T-helper 1 cell treated with Interleukin-12 subunit alpha and Interleukin-12 subunit beta and Interleukin-4 antibody, amounts not matched to agents 30 ng/mL and 1 ng/mL, for 36 hours (primary cell): Measurements from ENCODE around the gene ATP1A2. TPM values are rescaled to one million over a fixed set of nuclear protein-coding genes. Genes with fewer than 3 reads are reported as not detected.
"Not testable (repeated sequence)": the region's sequence is repeated elsewhere in the genome, so short reads cannot be mapped to it uniquely, and the experiment has no call there.

Experiments
- intact Hi-C: fragments of 100-400 bp; cut with micrococcal nuclease; formaldehyde crosslinking; loops from one replicate; pipeline ENCODE4 v1.15.1; 2024
- total RNA-seq: library from RNA; stranded (reverse); gene quantifications from 2 replicates; pipeline ENCODE4 v1.2.3, GENCODE V29; 2022

Gene ATP1A2
- total RNA-seq, 1 donor from 2014 or later: not detected

DNA sequence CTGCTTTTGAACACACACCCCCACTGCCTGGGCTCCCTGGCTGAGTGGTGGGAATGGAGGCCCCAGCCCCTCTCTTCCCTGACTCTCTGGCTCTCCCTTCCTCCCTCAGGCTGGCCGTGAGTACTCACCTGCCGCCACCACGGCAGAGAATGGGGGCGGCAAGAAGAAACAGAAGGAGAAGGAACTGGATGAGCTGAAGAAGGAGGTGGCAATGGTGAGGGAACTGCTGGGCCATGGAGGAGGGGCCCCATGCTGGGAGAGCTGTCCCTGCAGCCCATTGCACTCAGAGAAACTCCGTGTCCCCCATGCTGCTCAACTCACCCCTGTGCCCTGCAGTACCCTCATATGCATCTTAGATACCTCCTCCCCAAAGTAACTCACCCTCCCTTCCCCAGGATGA lies 5.2 kb downstream of the ATP1A2 start:
- intact Hi-C loops: no loop called here

DNA sequence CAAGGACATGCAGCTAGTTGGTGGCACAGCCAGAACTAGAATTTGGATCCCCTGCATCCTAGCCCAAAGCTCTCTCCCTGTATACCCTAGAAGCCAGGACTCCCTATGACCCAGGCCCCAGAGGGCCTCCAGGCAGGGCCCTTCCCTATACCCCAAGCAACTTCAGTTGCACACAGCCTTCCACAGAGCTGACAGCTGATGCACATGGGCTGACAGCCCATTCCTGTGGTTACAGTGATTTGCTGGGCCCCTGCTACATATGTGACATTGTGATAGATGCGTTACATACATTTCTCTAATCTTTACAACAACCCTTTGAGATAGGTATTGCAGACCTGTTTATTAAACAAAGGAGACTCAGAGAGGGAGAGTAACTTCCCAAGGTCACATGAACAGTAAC lies 5.8 kb downstream of the ATP1A2 start:
- intact Hi-C loops: no loop called here

DNA sequence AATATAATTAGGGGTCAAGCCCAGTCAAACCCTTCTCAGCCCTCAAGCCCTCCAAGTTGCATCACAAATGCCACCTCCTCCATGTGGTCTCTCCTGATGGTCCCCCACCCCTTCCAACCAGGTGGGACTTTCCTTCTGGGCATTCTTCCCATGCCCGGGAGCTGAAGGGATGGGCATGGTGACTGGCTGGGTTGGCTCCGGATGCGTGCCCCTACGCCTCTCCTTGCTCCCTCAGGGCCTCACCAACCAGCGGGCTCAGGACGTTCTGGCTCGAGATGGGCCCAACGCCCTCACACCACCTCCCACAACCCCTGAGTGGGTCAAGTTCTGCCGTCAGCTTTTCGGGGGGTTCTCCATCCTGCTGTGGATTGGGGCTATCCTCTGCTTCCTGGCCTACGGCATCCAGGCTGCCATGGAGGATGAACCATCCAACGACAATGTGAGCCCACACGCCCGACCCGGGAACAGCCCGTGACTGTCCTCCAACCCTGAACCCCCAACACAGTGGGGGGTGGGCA lies 7.5 kb downstream of the ATP1A2 start:
- intact Hi-C loops: no loop called here

DNA sequence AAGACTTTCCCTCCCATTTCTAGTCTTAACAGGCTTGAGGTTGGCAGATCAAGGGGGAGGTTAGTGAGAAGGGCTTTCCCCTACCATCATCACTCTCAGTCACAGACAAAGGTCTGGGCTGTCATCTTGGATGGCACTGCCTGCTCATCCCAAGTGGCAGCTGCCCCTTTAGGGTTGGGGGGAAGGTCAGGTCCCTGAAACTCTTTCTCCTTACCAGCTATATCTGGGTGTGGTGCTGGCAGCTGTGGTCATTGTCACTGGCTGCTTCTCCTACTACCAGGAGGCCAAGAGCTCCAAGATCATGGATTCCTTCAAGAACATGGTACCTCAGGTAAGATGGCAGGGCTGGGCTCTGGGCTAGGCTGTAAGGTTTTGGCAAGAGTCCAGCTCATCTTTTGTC lies 8.2 kb downstream of the ATP1A2 start:
- intact Hi-C loops: no loop called here

DNA sequence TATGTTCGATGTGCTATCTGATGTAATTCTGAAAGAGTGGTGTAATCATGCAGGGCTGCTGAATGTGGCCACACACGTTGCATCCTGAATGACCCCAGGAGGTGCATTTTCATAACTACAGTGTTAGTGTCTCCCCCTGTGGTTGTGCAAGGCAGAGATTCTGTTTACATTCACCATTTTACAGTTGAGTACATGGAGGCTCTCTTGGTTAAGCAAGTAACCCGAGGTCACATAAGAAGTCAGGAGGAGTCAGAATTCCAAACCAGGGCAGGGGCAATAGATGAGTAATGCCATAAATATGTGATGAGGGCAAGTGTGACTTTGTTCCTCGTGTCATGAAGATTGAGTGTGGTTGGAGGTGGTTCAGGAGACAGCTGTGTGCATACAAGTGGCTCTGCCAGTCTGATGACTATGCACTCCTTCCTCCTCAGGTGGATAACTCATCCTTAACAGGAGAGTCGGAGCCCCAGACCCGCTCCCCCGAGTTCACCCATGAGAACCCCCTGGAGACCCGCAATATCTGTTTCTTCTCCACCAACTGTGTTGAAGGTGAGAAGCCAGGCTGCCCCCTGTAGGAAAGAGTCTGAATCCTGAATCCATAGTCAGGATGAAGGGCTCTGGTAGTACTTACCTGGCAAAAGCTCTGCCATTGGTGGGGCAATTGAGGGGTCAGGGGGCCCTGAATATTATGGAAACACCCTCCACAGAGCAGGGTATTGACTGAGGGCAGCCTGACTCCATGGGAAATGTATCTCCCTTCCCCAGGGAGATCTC lies 9.3 kb downstream of the ATP1A2 start:
- intact Hi-C loops: no loop called here

DNA sequence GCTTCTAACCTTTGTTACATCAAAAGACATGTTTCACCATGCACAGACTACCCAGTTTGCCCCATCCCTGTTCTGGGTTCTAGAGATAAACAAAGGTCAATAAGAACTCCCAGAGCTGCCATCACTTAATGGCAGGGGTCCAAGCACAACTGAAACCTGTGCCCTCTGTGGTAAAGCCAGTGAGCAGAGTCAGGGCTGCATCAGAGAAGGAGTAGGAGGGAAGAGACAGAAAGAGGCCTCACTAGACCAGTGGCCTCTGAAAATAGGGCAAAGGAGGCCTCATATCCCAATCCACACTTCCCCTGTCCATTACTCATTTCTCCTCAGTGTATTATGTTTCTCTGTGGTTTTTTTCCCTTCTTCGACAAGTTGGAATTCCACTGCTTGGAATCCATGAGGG lies 10.2 kb downstream of the ATP1A2 start:
- intact Hi-C loops: no loop called here

DNA sequence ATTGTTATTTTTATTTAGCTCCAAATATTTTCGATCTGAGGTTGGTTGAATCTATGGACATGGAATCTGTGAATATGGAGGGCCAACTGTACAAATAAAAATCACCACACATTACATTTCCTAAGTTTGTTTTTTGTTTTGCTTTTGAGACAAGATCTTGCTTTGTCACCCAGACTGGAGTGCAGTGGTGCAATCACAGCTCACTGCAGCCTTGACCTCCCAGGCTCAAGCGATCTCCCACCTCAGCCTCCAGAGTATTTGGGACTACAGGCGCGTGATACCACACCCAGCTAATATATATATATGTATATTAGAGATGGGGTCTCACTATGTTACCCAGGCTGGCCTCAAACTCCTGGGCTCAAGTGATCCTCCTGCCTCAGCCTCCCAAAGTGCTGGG lies 10.8 kb downstream of the ATP1A2 start:
- intact Hi-C loops: not testable (repeated sequence)

DNA sequence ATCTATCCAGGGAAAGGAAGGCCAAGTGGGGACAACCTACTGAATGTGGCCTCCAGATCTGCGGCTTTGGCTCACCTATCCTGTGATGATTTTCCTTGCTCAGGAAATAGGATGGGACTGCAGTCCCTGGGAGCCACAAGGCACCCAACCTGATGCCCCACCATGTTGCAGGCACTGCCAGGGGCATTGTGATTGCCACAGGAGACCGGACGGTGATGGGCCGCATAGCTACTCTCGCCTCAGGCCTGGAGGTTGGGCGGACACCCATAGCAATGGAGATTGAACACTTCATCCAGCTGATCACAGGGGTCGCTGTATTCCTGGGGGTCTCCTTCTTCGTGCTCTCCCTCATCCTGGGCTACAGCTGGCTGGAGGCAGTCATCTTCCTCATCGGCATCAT lies 11.8 kb downstream of the ATP1A2 start:
- intact Hi-C loops: no loop called here

DNA sequence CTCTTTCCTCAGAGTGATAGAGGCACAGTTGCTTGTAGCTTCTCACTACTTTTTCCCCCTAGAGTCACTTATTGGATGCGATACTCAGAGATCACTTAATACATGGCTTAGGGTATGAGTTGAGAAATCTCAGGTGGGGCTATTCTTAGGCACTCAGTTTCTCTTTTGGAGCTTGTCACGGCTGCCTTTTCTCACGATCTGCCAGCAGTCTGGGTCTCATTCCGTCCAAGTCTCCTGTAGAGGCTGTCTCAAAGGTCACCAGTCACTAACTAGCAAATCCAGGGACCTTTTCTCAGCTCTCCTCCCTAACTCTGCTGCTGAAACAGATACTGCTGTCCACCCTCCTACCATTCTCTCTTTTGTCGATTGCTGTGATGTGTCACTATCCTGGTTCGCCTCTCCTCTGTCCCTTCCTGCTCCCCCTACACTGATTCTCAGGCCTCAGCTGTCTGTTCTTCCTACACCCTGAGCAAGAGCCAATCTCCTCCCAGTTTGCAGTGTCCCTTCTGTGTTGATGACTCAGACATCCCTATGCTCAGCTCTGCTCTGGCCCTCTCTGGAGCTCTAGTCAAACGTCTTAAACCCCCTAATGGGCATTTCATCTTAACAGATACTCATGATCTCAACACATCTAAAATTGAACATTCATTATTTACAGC lies 12.4 kb downstream of the ATP1A2 start:
- intact Hi-C loops: no loop called here

DNA sequence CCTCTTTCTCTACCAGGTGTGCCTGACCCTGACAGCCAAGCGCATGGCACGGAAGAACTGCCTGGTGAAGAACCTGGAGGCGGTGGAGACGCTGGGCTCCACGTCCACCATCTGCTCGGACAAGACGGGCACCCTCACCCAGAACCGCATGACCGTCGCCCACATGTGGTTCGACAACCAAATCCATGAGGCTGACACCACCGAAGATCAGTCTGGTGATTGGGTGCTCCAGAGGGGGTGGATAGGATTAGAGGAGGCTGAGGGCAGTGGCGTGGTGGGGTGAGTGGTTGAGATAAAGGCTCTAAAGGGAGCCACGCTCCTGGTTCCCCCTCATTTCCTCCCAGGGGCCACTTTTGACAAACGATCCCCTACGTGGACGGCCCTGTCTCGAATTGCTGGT lies 13.1 kb downstream of the ATP1A2 start:
- intact Hi-C loops: no loop called here

DNA sequence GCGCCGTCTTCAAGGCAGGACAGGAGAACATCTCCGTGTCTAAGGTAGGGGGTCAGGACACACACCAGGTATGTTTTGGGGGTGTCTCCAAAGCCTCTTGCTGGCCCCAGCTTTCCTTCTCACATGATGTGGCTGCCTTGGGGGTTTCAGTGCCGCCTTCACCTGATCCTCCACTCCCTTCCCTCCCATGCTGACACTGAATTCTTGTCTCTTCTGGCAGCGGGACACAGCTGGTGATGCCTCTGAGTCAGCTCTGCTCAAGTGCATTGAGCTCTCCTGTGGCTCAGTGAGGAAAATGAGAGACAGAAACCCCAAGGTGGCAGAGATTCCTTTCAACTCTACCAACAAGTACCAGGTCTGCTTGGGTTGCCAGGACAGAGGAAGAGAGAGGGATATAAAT lies 13.5 kb downstream of the ATP1A2 start:
- intact Hi-C loops: no loop called here

DNA sequence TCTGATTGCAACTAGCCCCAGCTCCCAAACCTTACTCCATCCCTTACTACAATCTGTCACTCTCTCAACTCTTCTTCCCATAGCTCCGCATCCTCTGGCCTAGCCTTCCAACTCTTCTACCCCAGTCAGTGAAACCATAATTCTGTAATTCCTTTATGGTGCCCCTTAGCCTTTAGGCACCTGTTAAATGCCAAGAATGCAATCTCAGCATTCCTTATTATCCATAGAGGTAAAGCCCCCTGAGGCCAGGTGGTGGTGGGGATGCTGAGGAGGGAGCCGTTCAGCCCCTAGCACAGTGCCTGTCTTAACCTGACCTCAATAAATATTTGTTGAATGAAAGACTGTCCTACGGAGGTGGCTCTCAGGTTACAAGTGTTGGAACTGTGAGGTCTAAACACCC lies 14.0 kb downstream of the ATP1A2 start:
- intact Hi-C loops: no loop called here

DNA sequence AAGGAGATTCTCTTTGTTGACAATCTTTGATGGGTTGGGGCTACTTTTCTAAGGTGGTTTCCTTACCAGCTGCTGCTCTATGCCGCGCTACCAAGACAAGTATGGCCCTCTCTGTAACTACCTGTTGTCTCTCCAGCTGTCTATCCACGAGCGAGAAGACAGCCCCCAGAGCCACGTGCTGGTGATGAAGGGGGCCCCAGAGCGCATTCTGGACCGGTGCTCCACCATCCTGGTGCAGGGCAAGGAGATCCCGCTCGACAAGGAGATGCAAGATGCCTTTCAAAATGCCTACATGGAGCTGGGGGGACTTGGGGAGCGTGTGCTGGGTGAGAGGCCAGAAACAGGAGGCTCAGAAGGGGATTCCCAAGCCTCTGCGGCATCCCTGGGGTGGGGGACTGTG lies 14.4 kb downstream of the ATP1A2 start:
- intact Hi-C loops: no loop called here

DNA sequence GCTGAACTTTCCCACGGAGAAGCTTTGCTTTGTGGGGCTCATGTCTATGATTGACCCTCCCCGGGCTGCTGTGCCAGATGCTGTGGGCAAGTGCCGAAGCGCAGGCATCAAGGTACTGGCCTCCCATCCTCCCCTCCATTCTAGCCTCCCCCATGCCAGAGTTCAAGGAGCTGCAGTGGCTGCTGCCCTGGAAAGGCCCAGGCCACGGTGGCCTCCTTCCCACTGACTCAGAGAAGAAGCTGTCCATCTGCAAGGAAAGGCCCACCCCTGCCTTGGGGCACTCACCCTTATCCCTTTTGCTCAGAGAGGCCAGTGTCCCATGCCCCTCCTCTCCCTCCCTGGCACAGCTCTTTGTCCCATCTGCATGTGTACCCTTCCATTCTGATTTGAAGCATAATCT lies 14.9 kb downstream of the ATP1A2 start:
- intact Hi-C loops: no loop called here

DNA sequence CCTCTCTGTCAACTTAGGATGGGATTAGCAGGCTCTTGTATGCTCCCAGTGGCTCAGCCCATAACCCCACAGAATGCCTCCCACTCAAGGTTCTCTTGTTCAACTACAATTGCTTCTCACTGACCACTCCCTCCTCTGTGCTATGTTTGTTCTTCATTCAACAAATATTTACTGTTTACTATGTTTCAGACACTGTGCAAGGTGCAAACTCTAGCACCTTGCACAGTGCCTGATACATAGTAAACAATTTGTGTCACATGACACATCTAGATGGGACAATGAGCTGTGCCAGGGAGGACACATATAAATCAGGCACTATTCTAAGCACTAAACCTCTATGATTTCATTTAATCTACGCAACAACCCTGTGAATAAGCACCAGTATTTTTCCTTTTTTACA lies 15.4 kb downstream of the ATP1A2 start:
- intact Hi-C loops: no loop called here

DNA sequence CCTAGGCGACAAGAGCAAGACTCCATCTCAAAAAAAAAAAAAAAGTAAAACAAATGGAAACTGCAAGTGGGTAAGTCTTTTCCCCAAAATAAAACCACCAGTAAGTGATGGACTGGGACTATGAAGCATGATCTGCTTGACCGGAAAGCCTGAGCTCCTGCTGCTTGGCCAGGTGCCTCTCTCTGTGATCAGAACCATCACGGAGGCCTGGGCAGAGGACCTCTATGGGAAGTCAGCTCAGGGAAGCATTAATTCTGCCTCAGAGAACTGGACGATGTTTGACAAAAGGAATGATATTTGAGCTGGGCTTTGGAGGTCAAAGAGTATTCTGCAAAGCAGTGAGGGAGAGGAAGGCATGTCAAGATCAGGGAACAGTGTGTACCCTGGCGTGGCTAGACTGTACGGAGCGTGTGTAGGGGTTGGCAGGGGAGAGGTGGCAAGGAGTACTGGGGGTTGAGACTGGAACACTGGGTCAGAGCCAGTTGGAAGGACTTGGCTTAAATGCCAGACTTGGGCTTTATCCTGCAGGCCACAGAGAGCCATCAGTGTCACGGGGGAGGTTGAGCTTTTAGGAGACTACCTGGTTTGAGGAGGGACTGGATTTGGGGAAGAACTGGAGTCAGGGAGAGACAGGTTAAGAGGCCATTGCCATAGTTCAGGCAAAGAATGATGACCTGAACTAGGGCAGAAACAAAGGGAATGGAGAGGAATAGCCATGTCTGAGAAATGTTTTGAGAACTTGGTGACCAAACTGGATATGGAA lies 16.4 kb downstream of the ATP1A2 start:
- intact Hi-C loops: no loop called here

DNA sequence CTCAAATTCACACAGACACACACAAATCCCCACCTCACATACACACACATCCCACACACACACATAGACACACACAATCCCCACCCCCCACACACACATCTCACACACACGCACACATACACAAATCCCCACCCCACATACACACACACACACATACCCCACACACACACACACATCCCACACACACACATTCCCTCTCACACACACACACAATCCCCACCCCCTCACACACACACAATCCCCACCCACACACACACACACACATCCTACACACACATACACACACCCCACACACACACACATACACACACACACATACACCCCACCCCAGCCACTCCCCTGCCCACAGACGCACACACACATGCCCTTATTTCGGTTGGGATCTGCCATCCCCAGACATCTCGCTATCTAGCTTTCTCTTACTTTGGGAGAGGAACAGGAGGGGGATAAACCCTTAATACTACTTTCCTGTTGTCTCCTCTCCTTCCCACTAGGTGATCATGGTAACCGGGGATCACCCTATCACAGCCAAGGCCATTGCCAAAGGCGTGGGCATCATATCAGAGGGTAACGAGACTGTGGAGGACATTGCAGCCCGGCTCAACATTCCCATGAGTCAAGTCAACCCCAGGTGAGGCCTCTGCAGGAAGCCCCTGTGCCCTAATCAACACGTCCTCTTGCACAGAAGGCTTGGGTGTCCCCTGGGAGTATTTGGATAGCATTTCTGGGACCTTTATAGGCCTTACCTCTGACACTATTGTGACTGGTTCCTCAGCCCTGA lies 18.6 kb downstream of the ATP1A2 start:
- intact Hi-C loops: no loop called here

DNA sequence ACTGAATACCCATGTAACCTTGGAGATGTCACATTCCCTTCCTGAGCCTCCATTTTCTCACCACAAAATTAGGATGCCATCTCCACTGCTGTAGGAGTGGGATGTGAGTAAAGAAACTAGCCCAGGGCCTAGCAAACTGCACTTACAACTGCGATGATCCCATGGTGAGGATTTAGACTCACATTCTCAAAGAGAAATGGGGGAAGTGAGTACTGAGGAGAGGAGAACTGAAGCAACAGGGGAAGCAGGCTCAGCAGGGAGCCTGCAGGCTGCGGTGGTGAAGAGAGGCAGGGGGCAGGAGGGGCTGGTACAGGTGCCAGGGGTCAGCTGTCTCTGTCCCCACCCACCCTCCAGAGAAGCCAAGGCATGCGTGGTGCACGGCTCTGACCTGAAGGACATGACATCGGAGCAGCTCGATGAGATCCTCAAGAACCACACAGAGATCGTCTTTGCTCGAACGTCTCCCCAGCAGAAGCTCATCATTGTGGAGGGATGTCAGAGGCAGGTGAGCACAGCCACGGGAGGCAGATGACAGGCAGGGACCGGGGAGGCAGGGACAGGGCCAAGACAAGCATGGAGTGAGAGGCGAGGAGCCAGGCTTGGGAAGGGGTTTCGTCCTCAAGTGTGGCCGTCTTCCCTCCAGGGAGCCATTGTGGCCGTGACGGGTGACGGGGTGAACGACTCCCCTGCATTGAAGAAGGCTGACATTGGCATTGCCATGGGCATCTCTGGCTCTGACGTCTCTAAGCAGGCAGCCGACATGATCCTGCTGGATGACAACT lies 19.4 kb downstream of the ATP1A2 start:
- intact Hi-C loops: no loop called here

DNA sequence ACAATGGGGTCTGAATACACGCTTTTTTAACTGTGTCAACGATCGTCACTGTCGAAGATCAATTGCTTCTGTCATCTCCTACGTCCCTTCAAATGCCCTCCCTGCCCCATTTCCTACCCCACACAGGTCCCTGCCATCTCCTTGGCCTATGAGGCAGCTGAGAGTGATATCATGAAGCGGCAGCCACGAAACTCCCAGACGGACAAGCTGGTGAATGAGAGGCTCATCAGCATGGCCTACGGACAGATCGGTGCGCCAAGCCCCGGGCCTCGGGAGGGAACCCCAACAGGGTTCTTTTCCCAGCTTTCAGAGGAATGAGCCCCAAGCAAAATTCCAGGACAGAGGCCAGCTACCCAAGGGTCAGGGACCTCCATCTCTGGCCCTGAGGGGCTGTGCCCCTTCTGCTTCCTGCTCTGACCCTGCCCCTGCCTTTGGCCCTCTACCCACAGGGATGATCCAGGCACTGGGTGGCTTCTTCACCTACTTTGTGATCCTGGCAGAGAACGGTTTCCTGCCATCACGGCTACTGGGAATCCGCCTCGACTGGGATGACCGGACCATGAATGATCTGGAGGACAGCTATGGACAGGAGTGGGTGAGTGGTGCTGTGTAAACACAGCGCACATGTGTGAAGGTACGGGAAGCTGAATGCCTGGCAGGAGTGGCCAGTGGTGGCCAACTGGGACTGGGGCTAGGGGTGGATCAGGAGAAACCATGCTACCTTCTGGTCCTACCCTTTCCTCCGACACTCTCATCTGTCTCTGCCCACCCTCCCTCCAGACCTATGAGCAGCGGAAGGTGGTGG lies 20.8 kb downstream of the ATP1A2 start:
- intact Hi-C loops: no loop called here

DNA sequence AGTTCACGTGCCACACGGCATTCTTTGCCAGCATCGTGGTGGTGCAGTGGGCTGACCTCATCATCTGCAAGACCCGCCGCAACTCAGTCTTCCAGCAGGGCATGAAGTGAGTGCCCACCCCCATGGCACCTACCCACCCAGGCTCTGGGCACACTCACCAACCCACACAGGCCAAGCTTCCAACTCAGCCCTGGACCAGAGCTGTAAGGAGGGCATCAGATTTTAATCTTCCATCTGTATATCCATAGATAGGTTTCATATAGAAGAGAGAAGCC lies 21.3 kb downstream of the ATP1A2 start:
- intact Hi-C loops: no loop called here
